Measurements from ENCODE around the gene PROX1. TPM values are rescaled to one million over a fixed set of nuclear protein-coding genes. Genes with fewer than 3 reads are reported as not detected.

PROX1 gene
- total RNA-seq, 2 donors from 2014 or later = 1.5 to 3.9 TPM

- Mint-ChIP-seq H3K27ac (no peak overlapping the region), H3K9me3 (no peaks in the 10 kb centered on the region), H3K4me3 (no peak overlapping the region), H3K27me3 (ENCODE audit: insufficient read depth) (no peaks in the 10 kb centered on the region), H3K4me1 (peaks cover 8% of the 10 kb centered on the region), H3K36me3 (ENCODE audit: low read depth) (no peaks in the 10 kb centered on the region)
- H3K4me1 ChIP-seq (ENCODE audit: control insufficient read depth, insufficient read depth, low read length) = no peaks in the 10 kb centered on the region
- H3K27ac ChIP-seq (ENCODE audit: low read depth, low read length) = no peak overlapping the region
- no peak for TF ChIP-seq CTCF (conservative IDR thresholded peaks at IDR 0.05)
- no peaks in the 10 kb centered on the region for H3K9me3 ChIP-seq (ENCODE audit: control insufficient read depth, low read length)
- H3K9ac ChIP-seq (ENCODE audit: extremely low read depth, low read length, poor library complexity, severe bottlenecking) = no peak overlapping the region
- no peak for DNase-seq
- H3K4me3 ChIP-seq (ENCODE audit: low read length) = no peak overlapping the region
- no peaks in the 10 kb centered on the region for H3K27me3 ChIP-seq (ENCODE audit: control insufficient read depth, insufficient read depth, low read length, poor library complexity, severe bottlenecking)
- H3K36me3 ChIP-seq (ENCODE audit: control insufficient read depth, insufficient read depth, low read length) = no peaks in the 10 kb centered on the region
- 98 to 100% methylated on average over 1 to 3 of the region's 3 CpGs for WGBS, 2 experiments (ENCODE audit: insufficient coverage in 1 of 2, insufficient read length in 1 of 2)
These were observed 15.5 kb downstream of the PROX1 start for GRCh38 chr1:214003233-214003632.

- Histone ChIP-seq H3K36me3 (ENCODE audit: control insufficient read depth, insufficient read depth, low read length) (no peaks in the 10 kb centered on the region), H3K27me3 (ENCODE audit: control insufficient read depth, insufficient read depth, low read length, poor library complexity, severe bottlenecking) (no peaks in the 10 kb centered on the region), H3K9me3 (ENCODE audit: control insufficient read depth, low read length) (no peaks in the 10 kb centered on the region), H3K4me3 (ENCODE audit: low read length) (no peak overlapping the region), H3K9ac (ENCODE audit: extremely low read depth, low read length, poor library complexity, severe bottlenecking) (no peak overlapping the region), H3K27ac (ENCODE audit: low read depth, low read length) (no peak overlapping the region), H3K4me1 (ENCODE audit: control insufficient read depth, insufficient read depth, low read length) (no peaks in the 10 kb centered on the region)
- Mint-ChIP-seq H3K9me3 (no peaks in the 10 kb centered on the region), H3K27ac (no peak overlapping the region), H3K4me1 (peaks cover 3% of the 10 kb centered on the region), H3K27me3 (ENCODE audit: insufficient read depth) (no peaks in the 10 kb centered on the region), H3K36me3 (ENCODE audit: low read depth) (no peaks in the 10 kb centered on the region), H3K4me3 (no peak overlapping the region)
- TF ChIP-seq CTCF (conservative IDR thresholded peaks at IDR 0.05) = no peak
- WGBS, 2 experiments (ENCODE audit: insufficient coverage in 1 of 2, insufficient read length in 1 of 2) = 91% methylated on average over 2 of the region's 2 CpGs; no CpG with 5 or more reads in 1 of the 2 experiments
- DNase-seq = no peak
These were observed 16.2 kb downstream of the PROX1 start for GRCh38 chr1:214004014-214004413.

- Histone ChIP-seq H3K36me3 (ENCODE audit: control insufficient read depth, insufficient read depth, low read length) (no peaks in the 10 kb centered on the region), H3K4me1 (ENCODE audit: control insufficient read depth, insufficient read depth, low read length) (no peaks in the 10 kb centered on the region), H3K4me3 (ENCODE audit: low read length) (no peak overlapping the region), H3K9ac (ENCODE audit: extremely low read depth, low read length, poor library complexity, severe bottlenecking) (no peak overlapping the region), H3K27ac (ENCODE audit: low read depth, low read length) (no peak overlapping the region), H3K27me3 (ENCODE audit: control insufficient read depth, insufficient read depth, low read length, poor library complexity, severe bottlenecking) (no peaks in the 10 kb centered on the region), H3K9me3 (ENCODE audit: control insufficient read depth, low read length) (no peaks in the 10 kb centered on the region)
- H3K27me3 Mint-ChIP-seq (ENCODE audit: insufficient read depth) = no peaks in the 10 kb centered on the region
- no peaks in the 10 kb centered on the region for H3K9me3 Mint-ChIP-seq
- no peak for DNase-seq
- TF ChIP-seq CTCF (conservative IDR thresholded peaks at IDR 0.05) = no peak
- no peak overlapping the region for H3K27ac Mint-ChIP-seq
- 95 to 96% methylated on average over 3 to 4 of the region's 4 CpGs for WGBS, 2 experiments (ENCODE audit: insufficient coverage in 1 of 2, insufficient read length in 1 of 2)
- H3K36me3 Mint-ChIP-seq (ENCODE audit: low read depth) = no peaks in the 10 kb centered on the region
- H3K4me1 Mint-ChIP-seq = peaks cover 3% of the 10 kb centered on the region
- H3K4me3 Mint-ChIP-seq = no peak overlapping the region
These were observed 17.0 kb downstream of the PROX1 start for GRCh38 chr1:214004795-214005194.

Data from endodermal cell (in vitro differentiated cells).